ENCODE results near the gene SPSB3.
"Not testable (repeated sequence)": the region's sequence is repeated elsewhere in the genome, so short reads cannot be mapped to it uniquely, and the experiment has no call there.

The SPSB3 gene

DNA sequence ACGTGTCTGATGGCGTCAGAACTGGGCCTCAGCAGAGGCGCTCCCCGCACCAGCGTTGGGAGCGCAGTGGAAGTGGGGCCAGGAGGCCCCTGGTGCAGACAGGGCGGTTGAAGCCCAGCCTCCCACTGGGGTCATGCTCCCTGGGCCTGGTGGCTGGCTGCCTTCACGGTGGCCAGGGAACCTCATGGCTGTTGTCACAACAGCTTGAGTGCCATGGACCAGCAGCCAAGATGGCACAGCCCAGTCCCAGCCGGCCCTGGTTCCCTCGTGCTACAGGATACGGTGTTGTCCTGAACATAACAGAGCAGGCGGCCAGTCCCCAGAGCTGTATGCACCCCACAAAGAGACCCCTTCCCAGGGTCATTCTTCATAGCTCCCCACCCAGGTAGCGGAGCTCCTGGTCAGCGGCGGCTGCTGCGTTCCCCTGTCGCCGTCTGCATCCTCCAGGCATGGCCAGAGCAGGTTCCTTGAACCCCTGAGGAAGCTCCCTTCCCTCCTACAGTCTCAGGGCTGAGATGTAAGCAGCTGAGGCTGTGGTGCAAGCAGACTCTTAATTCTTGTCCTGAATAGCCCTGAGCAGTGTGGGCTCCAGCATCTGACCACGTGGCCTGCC, 40.7 kb downstream of the SPSB3 start:
- no peak for DNase-seq (ENCODE audit: low spot score)

DNA sequence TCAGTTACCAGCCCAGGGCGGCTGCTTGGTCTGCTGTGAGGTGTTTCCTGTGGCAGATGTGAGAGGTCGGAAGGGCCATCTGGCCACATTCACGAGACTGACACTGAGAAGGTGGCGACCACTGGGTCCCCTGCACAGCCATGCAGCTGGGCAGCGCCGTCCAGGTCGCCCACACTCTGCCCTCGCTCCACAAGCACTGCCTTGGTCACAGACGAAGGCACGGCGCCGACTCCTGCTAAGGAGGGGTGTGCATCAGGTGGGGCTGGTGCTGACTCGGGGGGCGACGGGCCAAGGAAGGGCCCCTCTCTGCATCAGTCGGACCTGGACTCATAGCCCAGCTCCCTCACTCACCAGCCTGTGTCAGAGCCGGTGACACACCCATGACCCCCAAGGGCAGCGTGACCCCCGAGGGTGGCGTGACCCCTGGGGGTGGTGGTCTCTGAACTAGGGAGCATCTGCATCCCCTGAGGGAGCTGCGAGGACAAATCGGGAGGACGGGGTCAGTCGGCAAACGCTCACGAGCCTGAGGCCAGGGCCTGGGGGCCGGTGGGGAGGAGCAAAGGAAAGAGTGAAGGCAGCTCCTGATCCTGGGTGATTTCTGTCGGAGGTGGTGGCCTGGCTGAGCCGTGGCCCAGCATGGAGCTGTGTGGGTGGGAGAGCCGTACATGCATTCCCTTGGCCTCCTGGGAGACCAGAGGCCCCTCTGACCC, 41.4 kb downstream of the SPSB3 start:
- no peak for DNase-seq (ENCODE audit: low spot score)

DNA sequence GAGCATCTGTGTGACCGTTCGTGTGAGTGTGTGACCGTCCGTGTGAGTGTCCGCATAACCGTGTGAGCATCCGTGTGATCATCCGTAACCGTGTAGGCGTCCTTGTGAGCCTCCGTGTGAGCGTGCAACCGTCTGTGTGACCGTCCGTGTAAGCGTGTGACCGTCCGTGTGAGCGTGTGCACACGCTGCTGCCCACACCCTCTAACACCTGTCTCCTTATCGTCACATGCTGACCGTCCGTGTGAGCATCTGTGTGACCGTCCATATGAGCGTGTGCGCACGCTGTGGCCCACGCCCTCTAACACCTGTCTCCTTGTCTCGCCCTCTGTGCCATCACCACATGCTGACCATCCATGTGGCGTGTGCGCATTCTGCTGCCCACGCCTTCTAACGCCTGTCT, 42.1 kb downstream of the SPSB3 start:
- no peak for DNase-seq (ENCODE audit: low spot score)

DNA sequence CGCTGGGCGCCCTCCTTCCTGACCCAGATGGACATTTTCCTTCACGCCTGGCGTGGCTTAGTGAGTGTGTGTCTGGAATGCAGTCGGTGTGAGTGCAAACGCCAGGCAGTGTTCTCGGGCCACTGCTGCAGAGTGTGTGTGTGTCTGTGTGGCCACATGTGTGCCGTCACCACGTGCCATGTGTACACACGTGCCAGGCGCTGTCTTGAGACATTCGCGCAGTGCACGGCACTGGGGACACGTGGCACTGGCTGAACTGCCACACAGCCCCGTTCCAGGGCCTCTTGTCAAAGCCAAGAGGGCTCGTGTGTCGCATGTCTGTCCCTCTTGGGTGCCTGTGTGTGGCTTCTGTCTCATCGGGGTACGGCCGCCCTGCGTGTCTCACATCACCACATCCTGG, 47.6 kb downstream of the SPSB3 start:
- no peak for DNase-seq (ENCODE audit: low spot score)

DNA sequence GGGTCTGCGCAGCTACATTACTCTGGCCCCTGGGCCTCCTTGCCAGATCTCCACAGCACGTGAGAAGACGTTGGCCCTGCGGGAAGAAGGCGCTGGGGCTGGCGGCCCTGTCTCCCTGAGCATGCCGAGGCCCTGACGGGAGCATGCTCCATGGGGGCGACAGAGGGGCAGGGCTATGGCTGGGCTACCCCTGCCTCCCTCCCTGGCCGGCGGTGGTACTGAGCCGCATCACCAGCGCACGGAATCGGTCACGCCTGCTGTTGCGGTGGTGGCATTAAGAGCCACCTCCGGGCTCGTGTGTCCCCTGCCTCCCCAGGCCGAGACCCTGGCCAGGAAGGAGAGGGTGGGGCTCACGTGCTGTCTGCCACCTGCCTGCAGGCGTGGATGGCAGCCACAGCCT, 48.2 kb downstream of the SPSB3 start:
- no peak for DNase-seq (ENCODE audit: low spot score)

DNA sequence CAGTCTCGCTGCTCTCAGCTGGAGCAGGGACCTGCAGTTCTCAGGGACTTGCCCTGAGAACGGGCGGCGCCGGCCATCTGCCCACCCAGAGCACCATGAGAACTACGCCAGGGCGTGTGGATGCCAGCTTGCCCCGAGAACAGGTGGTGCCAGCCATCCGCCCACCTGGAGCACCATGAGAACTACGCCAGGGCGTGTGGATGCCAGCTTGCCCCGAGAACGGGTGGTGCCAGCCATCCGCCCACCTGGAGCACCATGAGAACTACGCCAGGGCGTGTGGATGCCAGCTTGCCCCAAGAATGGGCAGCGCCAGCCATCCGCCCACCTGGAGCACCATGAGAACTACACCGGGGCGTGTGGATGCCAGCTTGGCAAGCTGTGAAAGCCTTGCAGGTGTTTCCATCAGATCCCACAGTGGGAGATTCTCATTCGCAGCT, 49.8 kb downstream of the SPSB3 start:
- DNase-seq (ENCODE audit: low spot score) = not testable (repeated sequence)

DNA sequence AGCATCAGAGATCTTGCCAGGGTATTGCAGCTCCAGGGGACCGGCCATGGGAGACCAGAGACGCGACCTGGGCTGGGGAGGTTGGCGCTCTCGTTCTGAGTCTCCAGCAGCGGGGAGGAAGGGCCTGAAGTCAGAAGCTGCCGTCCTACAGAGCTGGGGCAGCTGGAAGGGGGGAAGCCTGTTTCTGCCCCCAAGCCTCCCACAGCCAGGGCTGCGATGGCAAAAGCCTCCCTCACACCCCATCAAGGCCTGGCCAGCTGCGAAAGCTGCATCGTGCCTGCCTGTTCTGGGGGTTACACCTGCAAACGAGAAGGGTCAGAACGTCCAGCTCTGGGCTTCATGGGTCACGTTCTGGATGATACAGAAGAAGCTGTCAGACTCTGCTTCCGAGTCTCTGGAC, 50.3 kb downstream of the SPSB3 start:
- no peak for DNase-seq (ENCODE audit: low spot score)

DNA sequence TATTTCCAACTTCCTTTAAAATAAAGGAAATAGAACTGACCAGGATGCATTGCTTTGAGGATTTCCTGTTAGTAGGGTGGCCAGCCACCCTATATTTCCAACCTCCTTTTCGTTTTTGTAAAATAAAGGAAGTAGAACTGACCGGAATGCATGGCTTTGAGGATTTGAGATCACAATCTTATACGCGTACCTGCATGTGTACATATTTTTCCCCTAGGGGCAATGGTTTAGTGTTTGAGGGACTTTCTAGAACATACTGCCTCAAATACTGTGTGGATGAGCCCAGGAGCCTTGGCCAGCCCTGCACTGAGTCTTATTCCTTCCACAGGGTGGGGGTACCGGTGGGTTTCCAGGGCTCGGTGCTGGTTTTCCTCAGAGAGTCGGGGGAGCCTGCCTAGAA, 50.8 kb downstream of the SPSB3 start:
- DNase-seq (ENCODE audit: low spot score) = no peak

DNA sequence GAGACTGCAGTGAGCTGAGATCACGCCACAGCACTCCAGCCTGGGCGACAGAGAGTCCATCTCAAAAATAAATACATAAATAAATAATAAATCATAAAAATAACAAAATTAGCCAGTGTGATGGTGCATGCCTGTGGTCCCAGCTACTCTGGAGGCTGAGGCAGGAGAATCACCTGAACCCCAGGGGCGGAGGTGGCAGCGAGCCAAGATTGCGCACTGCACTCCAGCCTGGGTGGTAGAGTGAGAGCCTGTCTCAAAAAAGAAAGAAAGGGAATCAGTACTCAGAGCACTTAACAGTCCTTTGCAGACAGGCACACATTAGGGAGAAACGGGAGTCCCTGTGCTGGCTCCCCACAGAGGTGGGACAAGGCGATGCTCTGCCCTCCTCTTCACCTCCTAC, 51.3 kb downstream of the SPSB3 start:
- DNase-seq (ENCODE audit: low spot score) = no peak

DNA sequence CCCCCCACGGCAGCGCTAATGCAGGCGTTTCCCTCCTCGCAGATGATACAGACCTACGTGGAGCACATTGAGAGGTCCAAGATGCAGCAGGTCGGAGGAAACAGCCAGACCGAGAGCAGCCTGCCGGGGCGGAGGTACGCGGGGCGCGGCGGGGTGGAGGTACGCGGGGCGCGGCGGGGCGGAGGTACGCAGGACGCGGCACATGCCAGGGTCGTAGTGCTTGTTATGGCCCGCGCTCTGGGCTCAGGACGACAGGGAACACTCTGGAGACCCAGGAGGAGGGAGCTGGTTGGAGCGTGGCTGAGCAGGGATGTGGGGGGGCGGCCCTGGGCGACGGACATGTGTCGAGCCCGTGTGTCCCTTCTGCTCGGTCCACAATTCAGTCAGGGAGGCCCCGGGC, 52.9 kb downstream of the SPSB3 start:
- DNase-seq (ENCODE audit: low spot score) = no peak

DNA sequence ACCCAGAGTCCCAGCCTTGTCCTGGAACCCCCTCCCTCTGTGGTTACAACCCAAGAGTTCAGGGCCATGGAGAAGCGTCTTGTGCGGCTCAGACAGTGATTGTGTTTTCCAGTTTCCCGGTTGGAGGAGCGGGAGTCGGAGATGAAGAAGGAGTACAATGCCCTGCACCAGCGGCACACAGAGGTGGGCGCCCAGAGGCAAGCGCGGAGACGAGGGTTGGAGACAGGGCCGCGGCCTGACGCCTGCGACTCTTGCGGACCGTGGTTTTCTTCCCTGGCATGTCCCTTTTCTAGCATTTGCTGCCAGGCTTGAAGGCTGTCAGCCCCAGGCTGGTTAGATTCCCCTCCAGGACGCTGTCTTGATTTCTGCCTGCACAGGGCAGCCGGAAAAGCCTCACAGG, 53.3 kb downstream of the SPSB3 start:
- no peak for DNase-seq (ENCODE audit: low spot score)

DNA sequence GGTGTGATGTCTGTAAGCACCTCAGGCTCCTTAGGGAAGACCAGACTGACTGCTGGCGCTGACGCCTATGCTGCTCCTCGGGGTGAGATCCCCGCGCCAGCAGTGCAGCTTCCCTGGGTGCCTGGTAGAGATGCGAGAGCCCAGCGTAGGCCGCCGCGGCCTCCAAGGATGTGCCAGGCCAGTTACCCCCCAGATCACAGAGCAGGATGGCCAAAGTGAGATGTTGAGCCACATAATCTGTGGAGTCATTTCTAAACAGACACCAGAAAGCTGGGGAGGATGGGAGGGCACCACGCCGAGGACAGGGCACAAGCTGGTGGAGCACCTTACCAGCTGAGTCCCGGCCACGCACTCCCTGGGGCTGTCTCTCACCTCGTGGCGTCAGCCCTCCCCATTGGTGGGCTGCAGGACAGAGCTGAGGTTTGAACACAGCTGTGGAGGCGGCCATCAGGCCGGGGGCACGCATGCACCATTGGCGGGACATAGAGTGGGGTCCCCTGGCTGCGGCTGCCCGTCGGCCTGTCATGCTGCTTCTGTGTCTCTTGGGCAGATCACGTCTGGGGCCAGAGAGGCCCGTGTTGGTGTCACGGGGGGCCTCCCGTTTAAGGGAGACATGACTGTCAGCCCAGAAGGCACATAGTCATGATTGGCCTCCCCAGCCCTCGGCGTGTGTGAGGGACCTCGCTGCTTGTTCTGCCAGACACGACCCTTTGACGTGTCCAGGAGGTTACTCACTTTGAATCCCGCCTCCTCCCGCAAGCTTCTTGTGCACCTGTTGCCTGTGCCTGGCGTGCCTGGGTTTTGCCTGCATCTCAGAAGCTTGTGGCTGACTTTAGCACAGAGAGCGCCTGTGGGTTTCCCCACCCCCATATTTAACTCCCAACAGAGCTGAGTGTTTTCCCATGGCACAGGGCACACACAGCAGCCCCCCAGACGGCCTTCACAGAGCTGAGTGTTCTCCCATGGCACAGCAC, 54.4 kb downstream of the SPSB3 start:
- no peak for DNase-seq (ENCODE audit: low spot score)

Measured in RKO (cell line).